H9 (cell line): Measurements from ENCODE around the gene SLC12A8. TPM values are rescaled to one million over a fixed set of nuclear protein-coding genes. Genes with fewer than 3 reads are reported as not detected.

Experiments
- DNase-seq: peaks from one replicate; pipeline ENCODE4 v3.0.0-alpha.2; 2017
- H2AFZ ChIP-seq: one replicate; pipeline ENCODE4 v1.6.1; 2013; ENCODE audit warnings: mild to moderate bottlenecking, low read length, control low read depth, moderate library complexity
- H2AK5ac ChIP-seq: 2 replicates; pipeline ENCODE4 v1.6.1; 2013; ENCODE audit warnings: low read length, control low read depth, mixed read lengths; ENCODE audit not compliant: insufficient read length
- H2BK120ac ChIP-seq: one replicate; pipeline ENCODE4 v1.6.1; 2013; ENCODE audit warnings: low read depth, mild to moderate bottlenecking, low read length, control low read depth, inconsistent platforms; ENCODE audit not compliant: poor library complexity, severe bottlenecking
- H2BK12ac ChIP-seq: 2 replicates; pipeline ENCODE4 v1.6.1; 2013; ENCODE audit warnings: low read length, control low read depth, mixed read lengths, low read depth; ENCODE audit not compliant: insufficient read length
- H2BK15ac ChIP-seq: 2 replicates; pipeline ENCODE4 v1.6.1; 2013; ENCODE audit warnings: low read depth, low read length, control low read depth
- H2BK20ac ChIP-seq: one replicate; pipeline ENCODE4 v1.6.1; 2013; ENCODE audit warnings: low read depth, mild to moderate bottlenecking, low read length, control low read depth, inconsistent platforms; ENCODE audit not compliant: poor library complexity, severe bottlenecking
- H2BK5ac ChIP-seq: 2 replicates; pipeline ENCODE4 v1.6.1; 2013; ENCODE audit warnings: low read length, control low read depth, mixed read lengths; ENCODE audit not compliant: insufficient read length
- H3K14ac ChIP-seq: 2 replicates; pipeline ENCODE4 v1.6.1; 2013; ENCODE audit warnings: low read length, control low read depth; ENCODE audit not compliant: insufficient read depth
- H3K18ac ChIP-seq: 2 replicates; pipeline ENCODE4 v1.6.1; 2013; ENCODE audit warnings: low read depth, mild to moderate bottlenecking, mixed read lengths, low read length, control low read depth; ENCODE audit not compliant: insufficient read length
- H3K23ac ChIP-seq: 2 replicates; pipeline ENCODE4 v1.6.1; 2013; ENCODE audit warnings: low read length, control low read depth, mixed read lengths, low read depth; ENCODE audit not compliant: insufficient read length
- H3K23me2 ChIP-seq: 2 replicates; pipeline ENCODE4 v1.6.1; 2013; ENCODE audit warnings: low read depth, mild to moderate bottlenecking, mixed read lengths, low read length, control low read depth; ENCODE audit not compliant: insufficient read length, poor library complexity, severe bottlenecking
- H3K27ac ChIP-seq: 2 replicates; pipeline ENCODE4 v1.5.1; 2013; ENCODE audit warnings: low read length, control low read depth, mixed read lengths, low read depth; ENCODE audit not compliant: insufficient read length
- H3K27me3 ChIP-seq: 2 replicates; pipeline ENCODE4 v1.6.1; 2013; ENCODE audit warnings: low read length, control low read depth, inconsistent platforms; ENCODE audit not compliant: insufficient read depth
- H3K4ac ChIP-seq: 2 replicates; pipeline ENCODE4 v1.6.1; 2013; ENCODE audit warnings: low read depth, mild to moderate bottlenecking, control low read depth, inconsistent platforms, low read length, moderate library complexity
- H3K4me1 ChIP-seq: 2 replicates; pipeline ENCODE4 v1.6.1; 2013; ENCODE audit warnings: low read length, control low read depth, inconsistent platforms; ENCODE audit not compliant: insufficient read depth
- H3K4me2 ChIP-seq: 2 replicates; pipeline ENCODE4 v1.6.1; 2013; ENCODE audit warnings: low read length, control low read depth, mixed read lengths; ENCODE audit not compliant: insufficient read length, insufficient read depth
- H3K56ac ChIP-seq: 2 replicates; pipeline ENCODE4 v1.6.1; 2013; ENCODE audit warnings: low read depth, mild to moderate bottlenecking, mixed read lengths, low read length, control low read depth; ENCODE audit not compliant: insufficient read length
- H3K79me1 ChIP-seq: 2 replicates; pipeline ENCODE4 v1.6.1; 2013; ENCODE audit warnings: low read depth, mild to moderate bottlenecking, moderate library complexity, low read length, control low read depth, inconsistent platforms; ENCODE audit not compliant: insufficient read depth, poor library complexity, severe bottlenecking
- H3K79me2 ChIP-seq: 2 replicates; pipeline ENCODE4 v1.6.1; 2013; ENCODE audit warnings: low read length, control low read depth, inconsistent platforms; ENCODE audit not compliant: insufficient read depth
- H3K9ac ChIP-seq: 2 replicates; pipeline ENCODE4 v1.6.1; 2013; ENCODE audit warnings: low read length, control low read depth, mixed read lengths; ENCODE audit not compliant: insufficient read length; ENCODE audit errors: extremely low read depth
- H3K9me3 ChIP-seq: one replicate; pipeline ENCODE4 v1.6.1; 2013; ENCODE audit warnings: low read depth, low read length, inconsistent platforms; ENCODE audit not compliant: control insufficient read depth
- H3T11ph ChIP-seq: one replicate; pipeline ENCODE4 v1.6.1; 2013; ENCODE audit warnings: mild to moderate bottlenecking, low read length, control low read depth, inconsistent platforms
- H4K20me1 ChIP-seq: one replicate; pipeline ENCODE4 v1.6.1; 2013; ENCODE audit not compliant: control insufficient read depth, insufficient read length, insufficient read depth
- H4K5ac ChIP-seq: 2 replicates; pipeline ENCODE4 v1.6.1; 2013; ENCODE audit warnings: low read depth, mild to moderate bottlenecking, mixed read lengths, low read length, control low read depth; ENCODE audit not compliant: insufficient read length
- H4K8ac ChIP-seq: replicated peaks from 2 replicates; pipeline ENCODE4 v1.6.1; 2013; ENCODE audit warnings: low read length, control low read depth, mixed read lengths, low read depth; ENCODE audit not compliant: insufficient read length
- H4K91ac ChIP-seq: 2 replicates; pipeline ENCODE4 v1.6.1; 2013; ENCODE audit warnings: low read depth, mild to moderate bottlenecking, moderate library complexity, mixed read lengths, low read length, control low read depth; ENCODE audit not compliant: insufficient read length
- H3K27ac Mint-ChIP-seq, 3 experiments: 2 replicates in 2 of 3; 3 replicates in 1 of 3; pipeline ENCODE4 v1.8.0; 2020 to 2021; ENCODE audit warnings: mixed read lengths in 3 of 3, mild to moderate bottlenecking in 1 of 3, moderate library complexity in 1 of 3
- H3K27me3 Mint-ChIP-seq: 2 replicates; pipeline ENCODE4 v1.8.0; 2021; ENCODE audit warnings: low read depth, mild to moderate bottlenecking, moderate library complexity, mixed read lengths
- H3K36me3 Mint-ChIP-seq, 3 experiments: 2 replicates in 2 of 3; 3 replicates in 1 of 3; pipeline ENCODE4 v1.8.0; 2020 to 2021; ENCODE audit warnings: low read depth in 3 of 3, mixed read lengths in 3 of 3; ENCODE audit not compliant: insufficient read depth in 1 of 3
- H3K4me1 Mint-ChIP-seq, 2 experiments: 2 replicates each; pipeline ENCODE4 v1.8.0; 2020; ENCODE audit warnings: mixed read lengths in 2 of 2
- H3K4me3 Mint-ChIP-seq, 2 experiments: 2 replicates in 1 of 2; 3 replicates in 1 of 2; pipeline ENCODE4 v1.8.0; 2020 to 2021; ENCODE audit warnings: mild to moderate bottlenecking in 2 of 2, mixed read lengths in 2 of 2, moderate library complexity in 1 of 2
- H3K9me3 Mint-ChIP-seq, 2 experiments: 2 replicates in 1 of 2; 3 replicates in 1 of 2; pipeline ENCODE4 v1.8.0; 2020; ENCODE audit warnings: mild to moderate bottlenecking in 2 of 2, mixed read lengths in 2 of 2, moderate library complexity in 1 of 2
- CTCF ChIP-seq: fragments of 200-600 bp; sonication (generic); conservative IDR thresholded peaks from 3 replicates; pipeline ENCODE4 v1.8.0; 2021; ENCODE audit warnings: antibody characterized with exemption, mild to moderate bottlenecking
- WGBS: extraction: QIAGEN DNeasy Blood & Tissue Kit; methylation state at CpG from one replicate; pipeline ENCODE4 v1.1.7; 2013; ENCODE audit warnings: missing lambda C conversion rate, low lambda C conversion rate, mixed read lengths; ENCODE audit not compliant: insufficient read length; ENCODE audit errors: extremely low coverage; 5-methylcytosine and 5-hydroxymethylcytosine counted together
- total RNA-seq: library from RNA; stranded (reverse); gene quantifications from 2 replicates; pipeline ENCODE4 v1.2.1, GENCODE V29; 2021

The SLC12A8 gene
- total RNA-seq, 1 experiment from 2014 or later, result 8.2 TPM

DNA sequence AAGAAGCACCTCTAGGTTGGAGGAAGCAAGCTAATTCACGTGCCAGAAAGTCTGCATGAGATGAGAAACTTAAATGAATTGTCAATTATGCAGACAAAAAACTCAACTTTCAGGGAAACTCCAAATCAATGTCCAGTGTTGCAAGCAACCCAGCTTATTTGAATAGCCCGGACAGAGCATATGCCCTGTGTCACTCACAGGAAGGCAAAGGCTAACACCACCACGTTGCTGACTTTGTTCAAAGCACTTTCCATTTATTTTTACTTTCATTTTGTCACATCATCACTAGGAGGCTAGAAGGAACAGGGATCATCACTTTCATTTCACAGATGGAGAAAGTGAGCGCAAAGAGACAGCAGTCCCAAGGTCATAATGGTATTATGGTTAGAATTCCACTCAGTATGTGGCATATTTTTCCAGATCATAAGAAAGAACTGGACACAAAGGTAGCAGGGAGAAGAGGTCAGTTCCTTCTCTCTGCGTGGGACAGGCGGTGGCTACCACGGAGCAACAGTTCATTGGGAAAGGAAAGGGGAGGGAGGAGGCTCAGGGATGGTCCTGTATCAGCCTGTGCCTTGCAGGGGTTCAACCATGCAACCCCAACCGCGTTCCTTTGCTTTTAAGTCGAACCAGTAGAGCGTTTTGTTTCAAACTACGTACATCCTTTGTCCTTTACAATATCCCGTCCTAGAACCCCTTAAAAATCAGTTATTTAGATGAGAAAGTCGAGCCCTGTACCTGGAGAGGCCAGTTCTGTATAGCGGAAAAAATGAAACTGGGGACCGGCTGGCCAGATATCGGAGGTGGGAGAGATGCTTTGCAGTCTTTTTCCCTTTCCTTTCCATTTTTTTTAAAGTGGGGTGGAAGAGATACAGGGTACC lies 157.9 kb downstream of the SLC12A8 start:
- Mint-ChIP-seq H3K9me3 (peaks cover 0 to 2% of the 10 kb centered on the region in 2 experiments; a peak in 1 of 5 replicates), H3K4me3 (peak overlapping the region; percentile 70 to 86), H3K27me3 (peaks cover 53% of the 10 kb centered on the region), H3K27ac (peak overlapping the region in 1 of 3 experiments; percentile 1; a peak in 1 of 7 replicates), H3K4me1 (peaks cover 75% of the 10 kb centered on the region in 2 experiments), H3K36me3 (peaks cover 0 to 4% (median 2%) of the 10 kb centered on the region in 3 experiments; a peak in 3 of 7 replicates)
- Histone ChIP-seq H2BK15ac (no peak overlapping the region), H2BK12ac (no peak overlapping the region), H3K18ac (no peak overlapping the region), H4K8ac (no peak overlapping the region), H3K14ac (no peak overlapping the region), H3K27me3 (peaks cover 14% of the 10 kb centered on the region; the same call in 1 of the 2 replicates), H3K79me2 (no peaks in the 10 kb centered on the region), H4K5ac (no peak overlapping the region), H3K9me3 (no peaks in the 10 kb centered on the region), H3K27ac (no peak overlapping the region), H2AK5ac (no peak overlapping the region), H2AFZ (no peak overlapping the region), H3K4me1 (peaks cover 17% of the 10 kb centered on the region; the same call in 1 of the 2 replicates), H3K79me1 (no peaks in the 10 kb centered on the region), H2BK5ac (no peak overlapping the region), H3T11ph (no peak overlapping the region), H2BK120ac (no peak overlapping the region), H4K91ac (no peak overlapping the region), H3K23ac (no peak overlapping the region), H3K56ac (no peak overlapping the region), H3K4ac (no peak overlapping the region), H3K23me2 (peaks cover 14% of the 10 kb centered on the region), H2BK20ac (no peak overlapping the region), H3K9ac (no peak overlapping the region), H3K4me2 (peak overlapping the region; percentile 67), H4K20me1 (no peaks in the 10 kb centered on the region)
- WGBS, result no CpG with 5 or more reads among the region's 17 CpGs
- no peak for TF ChIP-seq CTCF
- DNase-seq, result no peak
